ENCODE data around the gene ATG7. TPM values are rescaled to one million over a fixed set of nuclear protein-coding genes. Genes with fewer than 3 reads are reported as not detected.

The ATG7 gene
- polyA plus RNA-seq, 2 of the 4 experiments (the other 2 are of a cell fraction) = 27.2 to 41.2 TPM

DNA sequence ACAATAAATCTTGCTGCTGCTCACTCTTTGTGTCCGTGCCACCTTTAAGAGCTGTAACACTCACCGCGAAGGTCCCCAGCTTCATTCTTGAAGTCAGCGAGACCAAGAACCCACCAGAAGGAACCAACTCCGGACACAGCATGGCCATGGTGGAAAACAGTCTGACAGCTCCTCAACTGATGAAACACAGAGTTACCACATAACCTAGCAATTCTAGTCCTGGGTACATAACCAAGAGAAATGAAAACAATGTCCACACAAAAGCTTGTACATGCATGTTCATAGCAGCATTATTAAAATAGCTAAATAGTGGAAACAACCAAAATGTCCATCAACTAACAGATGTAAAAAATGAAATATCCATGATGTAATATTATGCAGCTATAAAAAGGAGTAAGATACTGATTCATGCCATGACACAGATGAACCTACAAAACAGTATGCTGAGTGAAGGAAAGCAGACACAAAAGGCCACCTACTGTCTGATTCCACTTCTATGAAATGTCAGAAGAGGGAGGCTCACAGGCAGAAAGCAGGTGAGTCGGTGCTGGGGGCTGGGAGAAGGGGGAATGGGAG lies 334.8 kb downstream of the ATG7 start (continued):
- no peak for TF ChIP-seq EHMT2 (IDR thresholded peaks at IDR 0.05; ENCODE audit: low read depth)
- no peak for TF ChIP-seq POLR2AphosphoS2 (conservative IDR thresholded peaks at IDR 0.05; ENCODE audit: low read length)

Small RNAs within 50 kb of the gene (small RNA-seq; reads per million reads assigned to genes)
- gene AC022001.1 (0 to 0.43 (median 0) reads per million in 6 experiments), gene AC026185.1 (0 reads per million in 6 experiments), gene AC083855.1 (0 reads per million in 6 experiments)

Other genes with a start within 250 kb of the ATG7 start
- gene HRH1, start 117.9 kb upstream of the ATG7 start, polyA plus RNA-seq (2011; rRNA removed) = 4.2 and 4.7 TPM in 2 replicates
- gene HRH1, start 117.9 kb upstream of the ATG7 start, polyA plus RNA-seq (2017; fragmentation: RNase III; extraction: RNeasy Plus Mini Kit Qiagen cat#74134 plus additional on column Dnase treatment) = 3.7 to 4.2 TPM (median 3.7 TPM) in 3 replicates

Measured in A549 (cell line).